Endothelial cell of umbilical vein (primary cell): ENCODE measurements around the gene TTC22. TPM values are rescaled to one million over a fixed set of nuclear protein-coding genes. Genes with fewer than 3 reads are reported as not detected.

Experiments used
- BruUV-seq: library from RNA; stranded (reverse); fragments of 400-500 nt; replicated peaks from 2 replicates; lab custom pipeline; 2021; lab: Mats Ljungman, UMichigan
- CTCF ChIA-PET: fragments of 300-600, 350-600 bp; sonication (Branson Sonifier 250); formaldehyde crosslinking; loops from one replicate; lab custom pipeline; 2021; ENCODE audit warnings: antibody characterized with exemption, inconsistent platforms; lab: Charles Lee
- POLR2A ChIA-PET: fragments of 300-600, 350-600 bp; sonication (Branson Sonifier 250); formaldehyde crosslinking; loops from one replicate; lab custom pipeline; 2021; ENCODE audit warnings: antibody characterized with exemption, inconsistent platforms; lab: Charles Lee
- DNase-seq: peaks from one replicate; pipeline ENCODE4 v3.0.0-alpha.2; 2011; ENCODE audit warnings: low read depth, low spot score
- FAIRE-seq: peaks from 2 replicates; lab custom pipeline; 2011; peaks lifted over from hg19 to GRCh38; lab: Jason Lieb, UNC
- H2AFZ ChIP-seq: 2 replicates; pipeline ENCODE4 v1.6.0; 2012; ENCODE audit warnings: low read depth, low read length, control low read depth, inconsistent platforms
- H3K27ac ChIP-seq: 2 replicates; pipeline ENCODE4 v1.5.1; 2011; ENCODE audit warnings: low read depth, mild to moderate bottlenecking, control low read depth, low read length, moderate library complexity; ENCODE audit not compliant: insufficient read depth
- H3K27me3 ChIP-seq, 2 experiments: 2 replicates each; pipeline versions ENCODE4 v1.6.0 to v1.6.1; 2011; ENCODE audit warnings: low read length in 2 of 2, mixed read lengths in 1 of 2; ENCODE audit not compliant: control insufficient read depth in 2 of 2, insufficient read depth in 2 of 2
- H3K36me3 ChIP-seq, 2 experiments: 2 replicates in 1 of 2; 3 replicates in 1 of 2; pipeline ENCODE4 v1.5.1; 2011; ENCODE audit warnings: low read length in 2 of 2, mild to moderate bottlenecking in 1 of 2, moderate library complexity in 1 of 2; ENCODE audit not compliant: control insufficient read depth in 2 of 2, insufficient read depth in 2 of 2; ENCODE audit errors: extremely low read depth in 1 of 2
- H3K4me1 ChIP-seq: 3 replicates; pipeline ENCODE4 v1.5.1; 2011; ENCODE audit warnings: mild to moderate bottlenecking, low read length; ENCODE audit not compliant: control insufficient read depth, insufficient read depth; ENCODE audit errors: extremely low read depth
- H3K4me2 ChIP-seq: 2 replicates; pipeline ENCODE4 v1.6.1; 2011; ENCODE audit warnings: low read length, control low read depth, mixed read lengths; ENCODE audit not compliant: insufficient read depth
- H3K4me3 ChIP-seq, 3 experiments: fragments of 200-600 bp in 1 of 3; sonication (generic), shearing (Covaris generic) in 1 of 3; replicated peaks in 1 of 3; 2 replicates each; pipeline ENCODE4 v1.5.1; 2011 to 2016; ENCODE audit warnings: control low read depth in 3 of 3, low read length in 3 of 3, mild to moderate bottlenecking in 2 of 3, inconsistent platforms in 1 of 3, low read depth in 1 of 3, moderate library complexity in 1 of 3; ENCODE audit not compliant: insufficient read depth in 1 of 3
- H3K79me2 ChIP-seq: 2 replicates; pipeline ENCODE4 v1.6.0; 2012; ENCODE audit warnings: low read length, inconsistent platforms; ENCODE audit not compliant: control insufficient read depth, insufficient read depth
- H3K9ac ChIP-seq: replicated peaks from 2 replicates; pipeline ENCODE3; 2011; ENCODE audit warnings: low read length, control low read depth; ENCODE audit not compliant: insufficient read depth; ENCODE audit errors: extremely low read depth
- H3K9me1 ChIP-seq: replicated peaks from 3 replicates; pipeline ENCODE4 v1.6.0; 2011; ENCODE audit warnings: mild to moderate bottlenecking, low read length; ENCODE audit not compliant: control insufficient read depth, insufficient read depth; ENCODE audit errors: extremely low read depth
- H3K9me3 ChIP-seq: replicated peaks from 2 replicates; pipeline ENCODE4 v1.5.1; 2012; ENCODE audit warnings: low read length, inconsistent platforms; ENCODE audit not compliant: control insufficient read depth, insufficient read depth
- H4K20me1 ChIP-seq: replicated peaks from 2 replicates; pipeline ENCODE3; 2011; ENCODE audit warnings: mild to moderate bottlenecking, low read length; ENCODE audit not compliant: control insufficient read depth, insufficient read depth; ENCODE audit errors: extremely low read depth
- EZH2 ChIP-seq: IDR thresholded peaks from 2 replicates; pipeline ENCODE4 v1.6.1; 2012; ENCODE audit warnings: borderline replicate concordance, low read depth, mild to moderate bottlenecking, moderate library complexity, low read length, inconsistent platforms; ENCODE audit not compliant: severe bottlenecking
- FOS ChIP-seq: IDR thresholded peaks from 2 replicates; pipeline ENCODE4 v1.6.1; 2011; ENCODE audit warnings: mild to moderate bottlenecking, low read length, moderate library complexity, borderline replicate concordance; ENCODE audit not compliant: insufficient read depth
- GATA2 ChIP-seq: IDR thresholded peaks from 2 replicates; pipeline ENCODE4 v1.7.0; 2011; ENCODE audit warnings: low read depth, mild to moderate bottlenecking, moderate library complexity, mixed read lengths, low read length; ENCODE audit not compliant: insufficient read length, insufficient read depth
- JUN ChIP-seq: IDR thresholded peaks from 2 replicates; pipeline ENCODE4 v1.6.1; 2011; ENCODE audit warnings: borderline replicate concordance, low read depth; ENCODE audit not compliant: insufficient read length, insufficient read depth
- MYC ChIP-seq: IDR thresholded peaks from one replicate; pipeline ENCODE4 v1.6.1; 2011; ENCODE audit warnings: mild to moderate bottlenecking, low read depth, low read length
- POLR2A ChIP-seq: IDR thresholded peaks from 2 replicates; pipeline ENCODE4 v1.6.1; 2012; ENCODE audit warnings: low read depth, mild to moderate bottlenecking, control low read depth, low read length
- POLR2AphosphoS5 ChIP-seq: IDR thresholded peaks from 2 replicates; pipeline ENCODE4 v1.6.1; 2012; ENCODE audit warnings: low read depth, mild to moderate bottlenecking, control low read depth, low read length, moderate library complexity; ENCODE audit not compliant: insufficient read depth
- dilution Hi-C: fragments of 300-500 bp; cut with MboI; formaldehyde crosslinking; loops from one replicate; pipeline ENCODE4 v1.15.0; 2019; ENCODE audit warnings: low sequenced_read_pairs; ENCODE audit not compliant: extremely low pct_ligation_motif_present
- intact Hi-C: fragments of 100-400 bp; cut with micrococcal nuclease; formaldehyde crosslinking; loops from one replicate; pipeline ENCODE4 v1.10.0; 2022
- polyA plus RNA-seq, 4 experiments: library from polyadenylated mRNA; depleted of rRNA in 3 of 4; stranded (reverse) in 3 of 4; unstranded in 1 of 4; fragments of >200 nt; gene quantifications; 2 replicates each; pipeline versions ENCODE4 v1.2.1 to v1.2.3, GENCODE V29; 2011 to 2012; ENCODE audit warnings: missing spikeins in 1 of 4
- total RNA-seq: library from RNA; stranded (reverse); gene quantifications from 2 replicates; pipeline ENCODE4 v1.2.3, GENCODE V29; 2021
- TF ChIP-seq, protein P1 (sequence below), 2 donors: IDR thresholded peaks; 1 replicate in 1 of 2; 2 replicates in 1 of 2; pipeline ENCODE4 v1.5.1; 2011; ENCODE audit warnings: low read length in 2 of 2, mild to moderate bottlenecking in 2 of 2, moderate library complexity in 2 of 2, control low read depth in 1 of 2, inconsistent platforms in 1 of 2, low read depth in 1 of 2; ENCODE audit not compliant: insufficient read depth in 1 of 2; ENCODE audit errors: extremely low read depth in 1 of 2
- TF ChIP-seq, protein P2 (sequence below): IDR thresholded peaks from 2 replicates; pipeline ENCODE4 v1.6.1; 2011; ENCODE audit not compliant: insufficient read depth, insufficient read length

TTC22 gene
- total and polyA plus RNA-seq, 2 donors (not counting 3 experiments of a cell fraction or from before 2014, with no cell fraction given) = not detected

DNA sequence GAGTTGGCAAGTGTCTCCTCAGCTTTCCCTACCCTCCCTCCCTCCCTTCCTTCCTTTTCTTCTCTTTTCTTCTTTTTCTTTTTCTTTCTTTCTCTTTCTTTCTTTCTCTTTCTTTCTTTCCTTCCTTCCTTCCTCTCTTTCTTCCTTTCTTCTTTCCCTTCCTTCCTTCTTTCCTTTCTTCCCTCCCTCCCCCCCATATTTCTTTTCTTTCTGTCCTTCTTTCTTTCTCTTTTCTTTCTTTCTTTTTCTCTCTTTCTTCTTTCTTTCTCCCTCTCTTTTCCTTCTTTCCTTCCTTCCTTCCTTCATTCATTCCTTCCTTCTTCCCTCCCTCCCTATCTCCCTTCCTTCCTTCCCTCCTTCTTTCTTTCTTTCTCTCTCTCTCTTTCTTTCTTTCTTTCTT is 18.6 kb upstream of the TTC22 start:
- Histone ChIP-seq H3K4me3 (no peak overlapping the region), H4K20me1 (no peaks in the 10 kb centered on the region), H3K27ac (no peak overlapping the region), H3K36me3 (no peaks in the 10 kb centered on the region), H3K4me1 (no peaks in the 10 kb centered on the region), H3K79me2 (no peaks in the 10 kb centered on the region), H3K9me3 (no peaks in the 10 kb centered on the region), H3K4me2 (no peak overlapping the region), H3K9ac (no peak overlapping the region), H3K9me1 (no peaks in the 10 kb centered on the region), H3K27me3 (peaks cover 0 to 4% of the 10 kb centered on the region in 2 experiments), H2AFZ (no peak overlapping the region)
- ChIA-PET CTCF (interaction anchor here (0.7 kb wide), 1 partner anchor 13 kb away, joined by 3 read pairs; no protein-coding TSS in a partner anchor), POLR2A (no interaction called here)
- TF ChIP-seq MYC = no peak
- TF ChIP-seq POLR2A = no peak
- no peak for TF ChIP-seq GATA2
- TF ChIP-seq, protein P1, sequence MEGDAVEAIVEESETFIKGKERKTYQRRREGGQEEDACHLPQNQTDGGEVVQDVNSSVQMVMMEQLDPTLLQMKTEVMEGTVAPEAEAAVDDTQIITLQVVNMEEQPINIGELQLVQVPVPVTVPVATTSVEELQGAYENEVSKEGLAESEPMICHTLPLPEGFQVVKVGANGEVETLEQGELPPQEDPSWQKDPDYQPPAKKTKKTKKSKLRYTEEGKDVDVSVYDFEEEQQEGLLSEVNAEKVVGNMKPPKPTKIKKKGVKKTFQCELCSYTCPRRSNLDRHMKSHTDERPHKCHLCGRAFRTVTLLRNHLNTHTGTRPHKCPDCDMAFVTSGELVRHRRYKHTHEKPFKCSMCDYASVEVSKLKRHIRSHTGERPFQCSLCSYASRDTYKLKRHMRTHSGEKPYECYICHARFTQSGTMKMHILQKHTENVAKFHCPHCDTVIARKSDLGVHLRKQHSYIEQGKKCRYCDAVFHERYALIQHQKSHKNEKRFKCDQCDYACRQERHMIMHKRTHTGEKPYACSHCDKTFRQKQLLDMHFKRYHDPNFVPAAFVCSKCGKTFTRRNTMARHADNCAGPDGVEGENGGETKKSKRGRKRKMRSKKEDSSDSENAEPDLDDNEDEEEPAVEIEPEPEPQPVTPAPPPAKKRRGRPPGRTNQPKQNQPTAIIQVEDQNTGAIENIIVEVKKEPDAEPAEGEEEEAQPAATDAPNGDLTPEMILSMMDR (IDR thresholded peaks at IDR 0.05; ENCODE audit: extremely low read depth in 1 of 2, insufficient read depth in 1 of 2, low read depth in 1 of 2, low read length in 2 of 2) = no peak
- TF ChIP-seq, protein P2, sequence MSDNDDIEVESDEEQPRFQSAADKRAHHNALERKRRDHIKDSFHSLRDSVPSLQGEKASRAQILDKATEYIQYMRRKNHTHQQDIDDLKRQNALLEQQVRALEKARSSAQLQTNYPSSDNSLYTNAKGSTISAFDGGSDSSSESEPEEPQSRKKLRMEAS = no peak
- no peak for TF ChIP-seq JUN
- no peak for TF ChIP-seq FOS
- no peak for TF ChIP-seq POLR2AphosphoS5
- TF ChIP-seq EZH2 = no peak
- no TSS peak for BruUV-seq
- no peak for DNase-seq
- FAIRE-seq = no peak
- dilution Hi-C loops (no loop called here), intact Hi-C loops (no loop called here)
